Activated gamma-delta T cell (primary cell): ENCODE results near the gene PC.

Source experiments
- DNase-seq: peaks from one replicate; lab custom pipeline; 2025; lab: John Stamatoyannopoulos, UW

Gene PC

DNA sequence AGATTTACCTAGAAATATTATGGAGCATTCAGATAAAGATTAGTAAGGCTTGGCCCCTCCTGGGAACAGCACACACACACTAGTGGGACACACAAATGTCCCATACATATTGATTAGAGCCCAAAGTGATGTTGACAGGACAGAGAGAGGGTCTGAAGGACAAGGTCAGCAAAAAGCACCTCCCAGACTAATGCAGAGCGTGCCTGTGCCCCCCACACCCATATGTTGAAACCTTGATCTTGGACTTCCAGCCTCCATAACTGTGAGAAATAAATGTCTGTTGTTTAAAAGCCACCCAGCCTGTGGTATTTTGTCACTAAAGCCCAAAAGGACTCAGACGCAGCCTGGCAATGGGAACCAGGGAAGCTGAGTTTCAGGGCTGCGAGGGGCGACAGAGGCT is 73.7 kb downstream of the PC start:
- DNase-seq = no peak

DNA sequence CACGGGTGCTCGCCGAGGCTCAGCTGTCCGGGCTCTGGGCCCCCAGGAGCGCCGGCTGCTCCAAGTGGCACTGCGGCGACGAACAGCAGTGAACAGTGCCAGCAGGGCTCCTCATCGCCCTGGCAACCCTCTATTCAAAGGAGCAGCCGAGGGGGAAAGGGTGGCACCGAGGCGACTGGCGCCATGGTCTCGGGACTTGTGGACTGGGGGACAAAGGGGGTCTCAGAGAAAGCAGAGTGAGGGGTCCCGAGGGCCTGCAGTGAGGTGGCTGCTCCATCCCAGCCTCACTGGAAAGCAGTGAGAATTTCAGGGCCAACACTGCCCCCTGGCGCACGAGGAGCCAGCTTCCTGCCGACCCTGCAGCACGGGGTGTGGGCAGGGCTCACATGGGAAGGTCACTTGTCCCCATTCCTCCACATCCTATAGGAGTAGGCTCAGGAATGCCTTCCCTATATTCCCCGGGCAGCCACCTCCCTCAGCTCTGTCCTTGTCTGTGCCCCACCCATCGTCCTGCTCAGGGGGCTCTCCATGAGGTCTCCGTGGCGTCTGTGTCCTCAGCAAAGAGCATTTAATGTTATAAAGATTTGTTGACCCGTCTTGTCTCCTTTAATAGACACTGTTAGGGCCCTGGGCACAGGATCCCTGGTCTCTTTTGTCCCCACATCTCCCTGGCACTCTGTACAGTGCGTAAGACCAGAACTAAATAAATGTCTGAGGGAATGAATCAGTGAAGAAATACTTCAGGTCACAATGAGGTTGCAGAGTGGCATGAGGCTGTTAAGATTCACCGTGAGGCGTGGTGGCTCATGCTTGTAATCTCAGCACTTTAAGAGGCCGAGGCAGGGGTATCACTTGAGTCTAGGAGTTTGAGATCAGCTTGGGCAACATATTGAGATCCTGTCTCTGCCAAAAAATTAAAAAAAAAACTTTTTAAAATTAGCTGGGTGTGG is 74.9 kb downstream of the PC start:
- no peak for DNase-seq

DNA sequence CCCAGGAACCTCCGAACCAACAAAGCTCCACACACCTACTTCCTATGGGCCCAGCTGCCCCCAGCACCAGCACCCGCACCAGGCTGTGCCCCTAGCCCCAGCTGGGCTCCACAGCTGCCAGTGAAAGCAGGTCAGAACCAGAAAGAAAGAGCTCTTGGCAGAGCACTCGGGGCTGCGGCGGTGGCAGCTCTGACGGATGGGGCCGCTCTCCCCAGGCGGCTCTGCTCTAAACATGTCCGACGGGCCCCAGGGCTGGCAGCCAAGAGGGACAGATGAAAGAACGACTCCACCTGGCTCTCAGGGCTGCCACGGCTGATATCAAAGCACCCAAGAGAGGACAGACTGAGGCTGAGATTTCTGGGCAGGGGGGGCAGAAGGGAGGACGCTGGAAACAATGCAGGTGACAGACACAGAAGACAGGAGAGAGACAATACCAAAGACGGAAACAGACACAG is 75.6 kb downstream of the PC start:
- DNase-seq = no peak

DNA sequence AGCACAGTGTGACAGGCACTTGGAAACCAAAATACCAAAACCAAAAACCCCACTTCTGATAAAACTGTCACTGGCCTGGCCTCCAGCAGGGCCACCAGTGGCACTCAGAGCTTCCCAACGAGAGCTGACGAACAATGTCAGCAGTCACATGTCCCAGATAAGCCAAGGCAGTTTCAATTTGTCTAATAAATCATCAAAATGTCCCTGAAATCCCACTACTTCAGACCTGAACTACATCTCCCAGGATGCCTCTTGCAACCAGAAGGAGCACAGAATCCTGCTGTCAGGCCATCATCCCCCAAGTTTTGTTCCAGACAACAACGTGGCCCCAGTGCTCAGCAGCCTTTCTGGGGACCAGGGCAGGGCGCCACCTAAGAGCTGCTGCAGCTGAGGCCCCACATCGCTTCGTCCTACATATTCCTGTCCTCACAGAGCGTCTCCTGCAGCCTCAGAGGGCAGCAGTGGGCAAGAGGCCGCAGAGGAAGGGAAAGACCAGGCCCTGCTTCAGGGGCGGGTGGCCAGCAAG is 76.2 kb downstream of the PC start:
- no peak for DNase-seq

DNA sequence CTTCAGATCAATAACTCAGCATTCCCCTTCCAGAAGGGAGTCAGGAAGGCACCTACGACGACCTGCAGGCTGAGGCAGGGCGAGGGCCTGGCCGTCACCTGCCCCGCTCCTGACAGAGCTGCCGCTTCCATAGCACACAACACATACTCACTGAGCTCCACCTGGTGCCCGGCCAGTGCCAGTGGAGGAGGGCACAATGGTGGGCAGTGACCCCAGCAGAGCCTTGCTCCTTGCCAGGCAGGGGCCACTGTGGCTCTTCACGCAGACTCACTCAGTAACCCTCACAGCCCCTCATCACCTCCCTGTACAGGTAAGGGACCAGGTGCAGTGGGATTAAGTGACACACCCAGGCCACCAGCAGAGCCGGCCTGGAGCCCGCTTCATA is 76.7 kb downstream of the PC start:
- no peak for DNase-seq

DNA sequence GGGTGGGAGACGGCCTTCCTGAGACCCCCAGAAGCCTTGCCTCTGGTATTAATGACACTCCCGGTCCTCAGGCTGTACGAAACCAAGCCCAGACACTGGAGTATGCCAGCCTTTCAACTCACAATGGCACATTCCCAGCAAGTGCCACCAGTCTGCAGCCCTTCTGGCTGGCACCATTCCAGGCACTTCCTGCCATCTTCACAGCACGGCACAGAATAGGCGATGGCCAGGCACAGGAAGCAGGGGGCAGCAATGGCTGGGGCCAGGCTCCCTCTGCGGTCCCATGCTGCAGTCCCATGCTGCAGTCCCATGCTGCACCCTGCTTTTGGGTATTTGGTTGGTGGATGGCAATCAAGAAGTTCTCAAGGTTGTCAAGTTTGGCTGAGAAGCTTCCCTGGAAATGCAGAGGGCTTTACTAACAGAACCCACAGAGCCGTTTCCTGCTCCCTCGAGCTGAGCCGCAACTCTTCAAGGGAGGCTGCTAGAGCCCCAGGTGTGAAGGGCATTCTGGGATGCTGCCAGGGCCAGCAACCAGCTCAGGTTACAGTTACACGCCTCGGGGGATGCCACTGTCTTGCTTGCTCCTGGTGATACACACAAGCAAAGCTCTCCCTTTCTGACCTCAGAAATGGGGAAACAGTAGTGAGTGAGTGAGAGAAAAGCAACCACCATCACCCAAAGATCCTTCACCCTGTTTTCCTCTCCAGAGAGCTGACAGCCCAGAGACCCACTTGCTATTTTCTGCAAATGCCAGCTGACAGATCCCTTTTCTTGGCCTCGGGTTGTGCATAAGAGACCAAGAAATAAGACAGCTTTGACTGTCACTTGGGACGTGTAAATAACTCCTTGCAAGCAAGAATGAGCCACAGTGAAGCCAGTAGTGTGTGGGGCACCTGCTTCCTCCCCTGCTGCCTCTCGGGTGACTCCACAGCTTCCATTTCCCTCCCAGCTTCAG is 77.4 kb downstream of the PC start:
- DNase-seq = no peak

DNA sequence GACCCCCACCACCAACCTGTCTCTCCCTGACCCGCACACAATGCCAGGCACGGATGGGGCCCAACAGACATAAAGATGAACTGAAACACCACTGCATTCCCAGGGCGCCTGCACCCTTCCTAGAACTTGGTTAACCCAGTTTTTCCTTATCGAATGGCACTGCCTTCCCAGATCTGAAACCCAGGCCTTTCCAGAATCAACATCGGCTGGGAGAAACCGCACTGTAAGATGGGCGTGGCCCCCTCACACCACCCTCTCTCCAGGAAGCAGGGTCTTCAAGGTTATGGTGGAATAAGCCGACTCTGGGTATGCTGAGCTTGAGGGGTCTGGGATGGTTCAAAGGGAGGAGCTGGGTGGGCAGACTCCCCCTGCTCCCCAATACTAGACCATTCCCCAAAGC is 78.2 kb downstream of the PC start:
- no peak for DNase-seq

DNA sequence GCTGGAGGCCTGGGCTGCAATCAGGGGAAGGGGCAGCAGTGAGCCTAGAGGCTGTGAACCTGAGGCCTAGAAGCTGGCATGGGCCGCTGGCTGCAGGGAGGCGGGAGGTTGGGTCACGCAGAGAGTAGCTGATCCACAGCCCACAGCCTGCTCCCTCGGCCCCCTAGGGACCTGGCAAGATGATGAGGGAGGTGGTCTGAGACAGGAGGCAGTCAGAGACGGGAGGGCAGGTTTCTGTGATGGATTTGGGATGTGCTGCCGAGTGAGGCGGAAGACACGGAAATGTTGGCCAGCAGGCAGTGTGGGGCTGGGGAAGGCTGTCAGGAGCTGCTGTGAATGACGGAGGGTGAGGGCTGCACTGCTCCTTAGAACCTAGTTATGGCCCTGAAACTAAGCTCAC is 78.6 kb downstream of the PC start:
- DNase-seq = no peak

DNA sequence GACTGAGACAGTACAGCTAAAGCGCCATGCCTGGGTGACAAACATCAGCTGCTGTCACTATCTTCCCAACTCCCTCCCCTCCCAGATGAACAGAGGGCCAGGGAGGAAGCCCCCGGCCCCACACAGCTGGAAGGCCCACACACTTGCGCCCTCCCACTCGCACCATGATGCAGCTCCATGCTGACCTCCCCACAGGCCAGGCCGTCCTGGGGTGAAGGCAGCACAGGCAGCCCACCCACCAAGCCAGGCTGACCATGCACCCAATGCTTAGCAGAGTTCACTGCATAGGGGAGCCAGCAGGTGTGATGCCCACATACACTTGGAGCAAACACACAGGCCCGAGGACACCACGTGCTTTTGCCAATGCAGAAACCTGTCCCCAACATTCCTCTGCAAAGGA is 79.2 kb downstream of the PC start:
- no peak for DNase-seq

DNA sequence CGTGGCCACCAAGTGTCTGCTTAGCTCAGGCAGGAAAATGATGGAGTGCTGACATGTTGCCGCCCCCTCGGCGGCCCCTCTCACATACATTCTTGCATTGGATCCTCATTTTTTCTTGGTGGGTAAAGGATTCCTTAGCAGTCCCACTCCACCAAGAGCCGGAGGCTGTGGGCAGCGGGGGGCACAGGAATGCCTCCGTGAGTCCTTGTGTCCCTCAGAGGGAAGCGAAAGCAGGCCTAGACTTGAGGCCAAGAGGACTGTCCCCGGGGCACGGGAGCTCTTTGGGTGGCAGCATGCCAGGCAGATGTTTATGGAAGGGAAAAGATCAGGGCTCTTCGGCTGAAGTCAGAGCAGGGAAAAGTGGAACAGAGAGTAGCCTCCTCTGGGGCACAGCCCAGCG is 79.7 kb downstream of the PC start:
- no peak for DNase-seq

DNA sequence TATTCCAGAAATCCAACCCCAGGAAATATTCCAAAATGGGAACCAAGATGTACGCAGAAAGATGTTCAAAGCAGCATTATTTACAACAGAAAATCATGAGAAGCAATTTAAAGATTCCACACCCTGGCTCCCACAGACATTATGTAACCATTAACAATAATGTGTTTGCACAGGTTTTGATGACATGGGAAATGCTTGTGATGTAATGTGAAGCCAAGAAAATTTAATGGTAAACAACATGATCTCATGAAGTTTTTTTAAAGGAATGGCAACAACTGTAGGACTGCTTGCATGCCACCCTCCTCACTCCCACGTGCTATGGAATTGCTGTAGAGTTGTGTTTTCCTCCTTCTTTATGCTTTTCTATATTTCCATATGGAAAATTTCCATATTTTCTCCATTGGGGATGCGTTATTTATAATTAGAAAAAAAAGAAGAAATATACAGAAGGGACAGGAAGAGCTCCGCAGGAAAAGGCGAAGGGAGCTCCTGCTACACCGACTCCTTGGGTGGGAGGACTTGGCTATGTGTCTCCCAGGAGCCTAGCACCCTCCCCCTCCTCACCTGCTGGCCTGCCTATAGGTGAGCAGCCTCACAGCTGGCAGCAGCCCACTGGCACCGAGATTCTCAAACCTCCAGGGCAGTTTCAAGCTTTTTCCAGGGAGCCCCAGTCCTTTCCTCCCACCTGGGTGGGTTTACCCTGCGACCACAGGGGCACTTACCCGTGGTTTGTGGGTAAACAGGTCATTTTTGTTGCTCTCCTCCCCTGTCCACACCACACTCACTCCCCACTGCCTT is 80.4 kb downstream of the PC start:
- no peak for DNase-seq

DNA sequence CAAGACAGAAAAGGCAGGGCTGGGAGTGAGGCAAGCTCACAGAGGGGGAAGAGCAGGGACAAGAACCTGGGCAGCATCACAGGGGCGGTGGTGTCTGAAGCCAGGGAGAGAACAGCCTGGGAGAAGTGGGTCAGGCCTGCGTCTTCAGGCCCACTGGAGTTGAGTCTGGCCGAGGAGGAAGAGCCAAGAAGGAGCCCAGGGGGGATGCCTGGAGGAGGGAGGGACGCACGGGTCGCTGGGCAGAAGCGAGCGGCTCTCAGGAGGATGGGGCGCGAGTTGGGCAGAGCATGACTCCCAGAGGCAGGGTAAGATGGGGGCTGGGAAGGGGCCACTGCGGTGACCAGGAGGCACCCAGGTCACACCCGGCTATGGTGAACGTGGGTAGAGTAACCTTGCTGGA is 82.8 kb downstream of the PC start:
- DNase-seq = no peak

DNA sequence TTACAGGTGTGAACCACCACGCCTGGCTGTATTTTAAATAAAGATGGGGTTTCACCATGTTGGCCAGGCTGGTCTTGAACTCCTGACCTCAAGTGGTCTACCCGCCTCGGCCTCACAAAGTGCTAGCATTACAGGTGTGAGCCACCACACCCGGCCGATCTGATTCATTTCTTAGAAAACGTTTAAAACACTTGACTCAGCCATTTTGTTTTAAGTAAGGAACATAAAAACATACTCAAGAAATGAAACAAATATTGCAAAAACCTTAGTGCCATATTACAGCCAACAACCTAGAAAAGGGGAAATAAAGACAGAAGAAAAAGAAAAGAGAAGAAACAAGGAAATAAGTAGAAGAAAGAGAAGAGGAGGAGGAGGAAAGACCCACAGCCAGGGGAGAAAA is 84.0 kb downstream of the PC start:
- DNase-seq = no peak

DNA sequence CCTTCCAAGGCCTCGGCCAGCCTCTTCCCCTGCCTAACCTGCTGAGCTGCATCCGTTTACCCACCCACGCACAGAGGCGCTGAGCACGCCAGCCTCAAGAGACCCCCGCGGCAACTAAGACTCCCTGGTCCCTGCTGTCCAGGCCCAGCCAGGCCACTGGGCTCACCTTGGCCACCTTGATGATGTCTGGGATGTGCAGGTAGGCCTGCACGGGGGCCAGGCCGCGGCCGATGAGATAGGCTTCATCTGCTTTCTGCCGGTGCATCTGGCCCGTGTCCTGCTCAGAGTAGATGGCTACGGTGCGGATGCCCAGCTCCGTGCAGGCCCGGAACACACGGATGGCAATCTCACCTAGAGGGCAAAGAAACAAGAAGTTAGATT is 86.7 kb downstream of the PC start:
- DNase-seq = no peak

DNA sequence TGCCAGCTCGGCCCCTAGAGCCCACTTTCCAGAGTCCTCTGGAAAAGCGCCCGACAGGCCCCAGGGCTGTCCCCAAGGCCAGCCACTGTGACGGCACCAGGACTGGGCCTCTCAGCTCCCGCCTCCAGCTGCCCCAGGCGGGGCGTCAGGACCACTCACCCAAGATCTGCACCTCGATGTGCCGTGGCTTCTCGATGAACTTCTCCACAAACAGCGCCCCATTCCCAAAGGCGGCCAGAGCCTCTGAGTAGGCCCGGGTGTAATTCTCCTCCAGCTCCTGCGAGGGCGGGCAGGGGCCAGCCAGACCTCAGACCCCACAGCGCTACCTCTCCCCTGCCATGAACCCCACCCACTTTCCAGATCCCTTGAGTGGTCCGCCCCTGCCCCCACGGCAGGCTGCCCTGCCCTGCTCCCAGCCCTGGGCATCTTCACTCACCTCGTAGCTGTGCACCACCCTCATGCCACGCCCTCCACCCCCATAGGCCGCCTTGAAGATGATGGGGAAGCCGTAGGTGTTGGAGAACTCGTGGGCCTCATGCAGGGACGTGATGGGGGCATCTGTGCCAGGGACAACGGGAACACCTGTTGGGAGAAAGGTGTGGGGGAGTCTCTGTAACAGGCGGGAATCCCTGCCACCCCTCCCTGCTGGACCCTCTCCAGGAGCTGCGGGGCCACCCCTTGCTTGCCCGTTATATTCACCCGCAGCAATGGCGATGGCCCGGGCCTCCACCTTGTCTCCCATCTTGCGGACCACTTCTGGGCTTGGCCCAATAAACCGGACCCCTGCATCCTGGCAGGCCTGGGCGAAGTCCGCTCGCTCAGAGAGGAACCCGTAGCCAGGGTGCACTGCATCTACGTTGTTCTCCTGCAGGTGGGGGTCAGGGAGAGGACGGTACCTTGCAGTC is 87.3 kb downstream of the PC start:
- no peak for DNase-seq

DNA sequence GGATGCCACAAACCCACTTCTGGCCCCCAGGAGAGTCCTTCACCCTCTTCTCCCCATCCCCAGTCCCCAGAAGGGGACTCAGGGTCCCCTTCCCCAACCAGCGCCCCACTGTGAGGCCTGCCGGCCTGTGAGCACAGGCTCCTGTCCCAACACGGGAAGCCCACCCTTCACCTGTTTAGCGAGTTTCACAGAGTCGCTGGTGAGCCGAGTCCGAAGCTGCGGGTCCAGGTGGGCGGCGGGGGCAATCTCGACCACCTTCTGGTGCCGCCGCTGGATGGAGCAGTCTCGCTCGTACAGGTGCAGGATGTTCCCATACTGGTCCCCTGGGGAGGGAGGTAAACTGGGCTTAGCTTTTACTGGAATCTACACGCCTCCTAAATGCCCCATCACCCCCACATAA is 88.1 kb downstream of the PC start:
- no peak for DNase-seq

DNA sequence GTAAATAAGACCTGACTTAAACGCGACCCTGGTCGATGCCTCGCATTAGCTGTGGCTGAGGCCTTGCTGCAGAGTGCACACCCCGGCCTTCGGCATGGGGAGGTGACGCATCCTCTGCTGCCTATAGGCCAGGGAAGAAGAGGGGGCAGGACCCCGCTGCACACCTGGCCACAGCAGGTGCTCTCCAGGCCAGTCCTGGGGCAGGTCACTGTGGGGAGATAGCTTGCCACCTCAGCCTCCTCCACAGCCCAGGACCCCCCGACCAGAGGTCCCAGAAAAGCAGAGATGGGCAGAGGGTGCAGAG is 88.7 kb downstream of the PC start:
- no peak for DNase-seq

DNA sequence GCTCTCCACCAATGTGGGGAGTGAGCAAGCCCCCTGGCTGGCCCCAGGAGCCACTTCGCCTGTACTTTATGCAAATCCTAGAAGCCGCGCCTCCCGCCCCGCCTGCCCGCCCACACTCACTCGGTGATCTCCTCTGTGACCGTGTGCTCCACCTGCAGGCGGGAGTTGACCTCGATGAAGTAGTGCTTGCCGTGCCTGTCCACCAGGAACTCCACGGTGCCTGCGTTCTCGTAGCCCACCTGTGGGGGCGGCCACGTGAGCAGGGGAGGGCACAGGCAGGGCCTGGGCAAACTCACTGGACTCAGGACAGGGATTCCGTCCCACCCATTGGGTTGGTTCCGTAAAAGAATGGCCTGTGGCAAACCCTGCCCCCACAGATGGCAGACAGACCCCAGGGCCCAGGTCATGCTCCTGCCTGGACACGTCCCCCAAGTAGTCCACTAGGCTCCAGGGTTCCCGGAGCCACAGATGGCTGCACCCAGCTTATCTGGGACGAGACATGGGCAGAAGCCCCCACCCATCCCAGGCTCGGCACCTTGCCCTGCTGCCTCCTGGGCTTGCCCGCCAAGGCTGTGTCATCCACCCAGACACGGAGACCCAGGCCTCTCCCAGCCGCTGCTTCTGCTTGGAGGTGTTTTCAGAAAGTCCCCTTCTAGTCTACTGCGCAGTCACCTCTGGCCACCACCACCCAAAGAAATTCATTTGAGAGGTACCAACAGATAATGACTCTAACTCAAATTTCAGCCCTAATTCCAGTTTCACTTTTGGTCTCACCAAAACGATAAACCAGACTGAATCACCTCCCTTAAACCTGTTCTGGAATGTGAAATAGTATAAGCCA is 89.2 kb downstream of the PC start:
- no peak for DNase-seq

DNA sequence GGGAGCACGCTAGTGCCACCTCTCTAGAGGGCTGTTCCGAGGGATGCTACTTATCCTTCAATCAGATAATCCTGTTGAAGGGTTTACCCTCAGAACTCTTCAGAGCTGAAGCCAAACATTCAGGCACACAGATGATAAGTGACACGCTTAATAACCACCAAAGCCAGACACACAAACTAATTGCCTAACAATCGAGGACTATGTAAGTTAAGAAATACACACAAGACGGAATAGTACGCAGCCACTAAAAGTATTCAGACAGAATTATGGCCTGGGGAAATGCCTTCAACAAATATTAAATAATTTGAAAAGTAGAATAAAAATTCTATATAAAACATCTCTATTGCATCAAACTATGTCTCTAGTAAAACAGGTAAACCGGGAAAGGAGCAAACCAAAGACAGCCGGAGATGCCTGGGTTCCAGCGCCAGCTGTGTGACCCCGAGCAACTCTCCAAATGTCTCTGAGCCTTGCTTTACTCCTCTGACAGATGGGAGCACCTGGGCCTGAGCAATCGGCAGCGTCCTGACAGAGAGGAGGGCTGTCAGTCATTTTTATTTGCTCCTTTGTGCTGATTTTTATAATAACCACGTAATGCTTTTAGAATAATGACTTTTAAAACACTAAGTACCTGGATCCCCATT is 90.0 kb downstream of the PC start:
- DNase-seq = no peak
